Measurements from ENCODE around the gene GPR4.

GPR4 gene

DNA sequence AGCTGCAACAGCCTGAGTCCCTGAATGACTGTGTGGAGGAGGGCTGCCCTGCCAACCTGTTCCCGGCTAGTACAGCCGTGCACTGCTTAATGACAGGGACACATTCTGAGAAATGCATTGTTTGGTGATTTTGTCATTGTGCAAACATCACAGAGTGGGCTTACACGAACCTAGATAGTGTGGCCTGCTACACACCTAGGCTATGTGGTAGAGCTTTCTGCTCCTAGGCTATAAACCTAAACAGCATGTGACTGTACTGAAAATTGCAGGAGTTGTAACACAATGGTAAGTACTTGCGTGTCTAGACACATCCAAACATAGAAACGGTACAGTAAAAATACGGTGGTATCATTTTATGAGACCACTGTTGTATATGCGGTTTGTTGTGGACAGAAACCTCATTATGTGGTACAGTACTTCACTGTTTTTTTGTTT, 59.8 kb downstream of the GPR4 start:
- Histone ChIP-seq H3K9ac (no peak overlapping the region), H3K27ac (no peak overlapping the region), H2AFZ (ENCODE audit: low read depth) (no peak overlapping the region), H3K36me3 (ENCODE audit: insufficient read depth) (no peaks in the 10 kb centered on the region), H3K4me3 (IDR thresholded peaks at IDR 0.05; ENCODE audit: insufficient read depth, low read depth, low read length) (no peak overlapping the region), H3K79me2 (ENCODE audit: insufficient read depth, low read depth) (no peaks in the 10 kb centered on the region), H4K20me1 (ENCODE audit: insufficient read depth) (no peaks in the 10 kb centered on the region), H3K4me2 (no peak overlapping the region), H3K27me3 (ENCODE audit: insufficient read depth, low read depth) (no peaks in the 10 kb centered on the region), H3K4me1 (ENCODE audit: low read depth, poor library complexity, severe bottlenecking) (no peaks in the 10 kb centered on the region)
- TF ChIP-seq, protein P1, sequence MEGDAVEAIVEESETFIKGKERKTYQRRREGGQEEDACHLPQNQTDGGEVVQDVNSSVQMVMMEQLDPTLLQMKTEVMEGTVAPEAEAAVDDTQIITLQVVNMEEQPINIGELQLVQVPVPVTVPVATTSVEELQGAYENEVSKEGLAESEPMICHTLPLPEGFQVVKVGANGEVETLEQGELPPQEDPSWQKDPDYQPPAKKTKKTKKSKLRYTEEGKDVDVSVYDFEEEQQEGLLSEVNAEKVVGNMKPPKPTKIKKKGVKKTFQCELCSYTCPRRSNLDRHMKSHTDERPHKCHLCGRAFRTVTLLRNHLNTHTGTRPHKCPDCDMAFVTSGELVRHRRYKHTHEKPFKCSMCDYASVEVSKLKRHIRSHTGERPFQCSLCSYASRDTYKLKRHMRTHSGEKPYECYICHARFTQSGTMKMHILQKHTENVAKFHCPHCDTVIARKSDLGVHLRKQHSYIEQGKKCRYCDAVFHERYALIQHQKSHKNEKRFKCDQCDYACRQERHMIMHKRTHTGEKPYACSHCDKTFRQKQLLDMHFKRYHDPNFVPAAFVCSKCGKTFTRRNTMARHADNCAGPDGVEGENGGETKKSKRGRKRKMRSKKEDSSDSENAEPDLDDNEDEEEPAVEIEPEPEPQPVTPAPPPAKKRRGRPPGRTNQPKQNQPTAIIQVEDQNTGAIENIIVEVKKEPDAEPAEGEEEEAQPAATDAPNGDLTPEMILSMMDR (conservative IDR thresholded peaks at IDR 0.05; ENCODE audit: low read depth, low read length): no peak

All from KMS-11 (cell line).